Putamen (tissue), 1 donor: Measurements from ENCODE around the gene PKIG.

ENCODE experiments used
- DNase-seq: peaks from one replicate; pipeline ENCODE4 v3.0.0-alpha.2; 2016; ENCODE audit warnings: low spot score

The PKIG gene

DNA sequence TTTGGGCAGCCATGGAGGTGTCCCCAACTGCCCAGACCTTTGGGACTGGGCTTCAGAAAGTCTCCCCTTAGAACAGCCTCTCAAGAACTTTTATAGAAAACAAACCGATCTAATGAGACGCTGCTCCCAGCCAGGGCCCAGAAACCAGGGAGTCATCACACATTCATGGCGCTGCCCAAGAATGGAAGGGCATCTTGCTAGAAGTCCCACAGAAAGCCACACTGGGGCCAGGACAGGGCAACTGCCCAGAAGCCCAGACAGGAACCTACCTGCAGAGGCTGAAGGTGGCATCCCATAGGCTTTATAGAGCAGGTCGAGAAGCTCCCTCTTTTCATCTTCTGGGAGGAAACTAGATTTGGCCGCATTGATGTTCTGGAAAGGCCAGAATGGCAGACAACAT, 37.7 kb downstream of the PKIG start:
- DNase-seq = no peak

DNA sequence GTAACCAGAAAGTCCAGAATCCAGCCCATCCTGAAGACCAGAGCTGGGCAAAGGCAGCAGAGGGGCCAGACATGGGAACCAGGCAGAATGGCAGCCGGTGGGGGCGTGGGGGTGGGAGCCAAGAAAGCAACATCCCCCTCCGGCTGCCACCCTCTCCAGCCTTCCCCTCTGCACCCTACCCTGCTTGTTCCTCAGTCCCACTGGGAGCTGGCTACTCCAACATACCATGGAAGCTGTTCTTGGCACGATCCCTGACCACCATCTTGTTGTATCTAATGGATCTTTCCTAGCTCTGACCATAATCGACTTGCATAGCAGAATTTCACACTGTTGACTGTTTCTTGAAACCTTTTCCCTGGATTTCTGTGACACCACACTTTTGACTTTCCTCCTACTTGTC, 38.9 kb downstream of the PKIG start:
- DNase-seq = no peak

DNA sequence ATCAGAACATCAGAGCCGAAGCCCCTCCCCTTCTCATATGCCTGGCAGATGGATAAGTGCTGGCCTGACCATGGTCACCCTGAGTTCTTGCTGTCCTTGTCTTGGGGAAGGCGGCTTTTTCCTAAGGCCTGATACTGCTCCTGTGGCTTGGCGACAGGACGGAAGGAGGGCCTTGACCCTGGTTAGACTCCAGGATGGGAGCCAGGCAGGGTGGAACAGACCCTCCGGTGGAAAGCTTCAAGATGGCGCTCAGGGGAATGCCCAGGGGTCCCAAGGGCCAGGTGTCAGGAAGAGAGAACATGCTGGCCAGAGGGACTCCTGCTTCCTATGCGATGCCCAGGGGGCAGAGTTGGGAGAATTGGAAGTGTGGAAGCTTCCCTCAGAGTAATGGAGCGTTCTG, 39.6 kb downstream of the PKIG start:
- DNase-seq = no peak

DNA sequence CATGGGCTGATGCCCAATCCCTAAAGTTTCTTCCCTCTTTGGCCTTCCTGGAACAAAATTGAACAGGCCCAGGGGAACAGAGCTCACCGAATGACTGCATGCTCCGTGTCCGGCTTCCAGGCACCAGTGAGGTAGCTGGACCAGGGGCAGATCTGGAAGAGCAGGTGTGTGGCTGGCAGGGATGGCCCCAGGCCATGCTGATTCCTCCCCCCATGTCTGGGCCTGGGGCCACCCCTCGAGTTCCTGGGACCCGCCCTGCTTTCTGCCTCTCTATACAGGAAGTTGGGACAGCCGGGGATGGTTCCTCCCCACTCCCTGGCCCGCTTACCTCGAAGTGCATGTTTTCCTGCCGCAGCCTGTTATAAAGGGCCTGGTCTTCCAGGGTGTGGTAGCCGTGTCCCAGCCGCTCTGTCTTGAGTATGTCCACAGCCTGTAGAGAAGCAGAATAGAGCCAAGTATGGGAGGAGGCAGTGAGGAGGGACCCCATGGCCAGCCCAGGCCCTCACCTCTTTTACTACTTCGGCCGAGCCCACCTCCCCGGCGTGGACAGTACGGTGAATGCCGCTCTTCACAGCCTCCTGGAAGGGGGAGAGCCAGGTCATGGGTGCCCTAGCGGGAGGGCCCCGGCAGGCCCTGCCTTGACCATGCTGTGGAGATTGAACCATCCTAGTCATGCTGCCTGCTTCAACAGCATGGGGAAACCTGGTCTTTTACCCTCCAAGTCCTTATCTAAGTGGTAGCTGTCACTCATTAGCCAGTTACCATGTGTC, 40.3 kb downstream of the PKIG start:
- no peak for DNase-seq

DNA sequence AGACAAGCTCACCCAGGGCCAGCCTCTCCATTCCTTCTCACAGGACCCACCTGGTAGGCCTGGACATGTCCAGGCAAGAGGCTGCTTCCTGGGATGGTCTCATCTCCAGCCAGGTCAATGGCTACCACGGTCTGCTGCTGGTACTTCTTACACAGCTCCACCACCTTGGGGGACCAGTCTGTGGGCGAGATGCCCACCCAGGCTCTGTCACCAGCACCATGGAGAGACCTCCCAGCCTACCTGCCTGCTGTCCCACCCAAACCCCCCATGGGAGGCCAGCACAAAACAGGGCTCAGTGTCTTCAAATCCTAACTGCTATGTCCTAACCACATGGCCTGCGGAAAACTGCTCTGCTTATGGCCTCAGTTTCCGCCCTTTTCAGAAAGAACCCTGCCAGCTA, 41.8 kb downstream of the PKIG start:
- no peak for DNase-seq

DNA sequence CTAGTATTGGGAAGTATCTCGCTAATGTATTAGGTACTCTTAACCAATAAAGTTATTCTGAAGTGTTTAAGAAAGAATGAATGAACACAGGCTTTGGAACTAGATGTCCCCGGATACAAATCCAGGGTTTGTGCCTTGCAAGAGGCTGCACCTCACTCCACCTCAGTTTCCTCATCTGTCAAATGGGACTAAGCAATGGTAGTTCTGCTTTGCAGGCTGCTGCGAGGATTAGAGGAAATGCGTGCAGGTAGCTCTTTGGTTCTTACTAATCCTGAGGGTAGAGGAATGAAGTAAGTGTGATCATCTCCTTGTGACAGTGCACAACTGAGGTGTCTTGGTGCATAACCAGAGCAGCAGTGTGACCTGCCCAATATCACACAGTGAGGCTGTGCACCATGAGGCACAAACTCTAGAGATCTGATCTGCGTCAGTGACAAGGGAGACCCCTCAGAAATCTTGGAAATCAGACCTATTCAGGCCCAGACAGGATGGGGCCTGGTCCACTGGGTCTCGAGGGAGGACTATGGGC, 42.4 kb downstream of the PKIG start:
- DNase-seq = no peak

DNA sequence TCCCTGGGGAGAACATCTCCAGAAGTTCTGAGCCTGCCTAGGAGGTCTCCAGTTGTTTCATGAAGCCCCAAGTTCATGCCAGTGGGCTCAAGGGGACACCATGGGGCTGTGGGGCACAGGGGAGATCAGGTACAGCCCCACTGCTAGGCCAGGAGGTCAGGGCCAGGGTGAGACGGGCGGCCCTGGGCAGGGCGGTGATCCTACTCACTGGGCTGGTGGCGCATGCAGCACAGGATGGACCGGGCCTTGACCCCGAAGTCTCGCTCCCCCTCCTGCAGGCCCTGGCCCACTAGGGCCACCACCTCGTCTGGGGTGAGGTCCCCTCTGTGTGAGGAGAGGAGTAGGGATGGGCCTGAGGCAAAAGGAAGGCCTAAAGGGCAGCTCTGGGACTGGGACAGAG, 43.0 kb downstream of the PKIG start:
- DNase-seq = no peak

DNA sequence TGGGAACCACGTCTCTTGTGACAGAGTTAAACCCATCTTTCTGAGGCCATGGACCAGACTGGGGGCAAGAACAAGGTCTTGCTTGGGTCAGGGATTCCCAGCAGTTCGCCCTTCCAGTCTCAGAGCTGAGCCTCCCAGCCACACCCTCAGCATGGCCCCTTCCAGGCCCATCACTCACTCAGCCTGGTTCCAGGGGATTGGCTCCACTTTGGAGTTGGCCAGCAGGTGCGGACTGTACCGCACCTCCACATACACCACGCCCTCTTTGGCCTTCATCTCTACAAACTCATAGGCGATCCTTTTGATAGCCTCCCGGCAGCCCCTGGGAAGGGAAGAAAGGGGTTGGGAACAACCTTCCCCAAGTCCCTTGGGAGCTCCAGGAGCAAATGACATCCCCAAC, 43.9 kb downstream of the PKIG start:
- DNase-seq = no peak

DNA sequence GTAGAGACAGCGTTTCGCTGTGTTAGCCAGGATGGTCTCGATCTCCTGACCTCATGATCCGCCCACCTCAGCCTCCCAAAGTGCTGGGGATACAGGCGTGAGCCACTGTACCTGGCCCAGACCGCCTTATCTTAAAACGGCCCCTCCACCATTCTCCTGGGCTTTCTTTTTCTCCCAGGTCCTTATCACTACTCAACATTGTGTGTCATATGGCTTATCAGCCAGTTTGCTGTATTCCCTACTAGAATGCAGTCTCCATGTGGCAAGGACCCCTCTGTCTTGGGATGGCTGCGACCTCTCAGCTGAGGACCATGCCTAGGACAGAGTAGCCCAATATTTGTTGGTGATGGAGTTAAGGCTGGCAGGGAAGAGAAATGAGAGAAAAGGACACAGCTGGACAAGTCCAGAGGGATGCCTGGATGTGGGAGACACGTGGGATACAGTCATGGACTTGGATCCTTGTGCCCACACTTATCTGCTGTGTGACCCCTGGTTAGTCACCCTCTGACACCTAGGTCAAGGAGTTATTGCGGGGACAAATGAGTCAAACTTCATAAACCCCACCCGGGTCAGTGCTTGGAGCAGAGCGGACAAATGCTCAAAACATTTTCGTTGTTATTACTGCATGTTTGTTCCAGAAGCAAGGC, 45.1 kb downstream of the PKIG start:
- no peak for DNase-seq

DNA sequence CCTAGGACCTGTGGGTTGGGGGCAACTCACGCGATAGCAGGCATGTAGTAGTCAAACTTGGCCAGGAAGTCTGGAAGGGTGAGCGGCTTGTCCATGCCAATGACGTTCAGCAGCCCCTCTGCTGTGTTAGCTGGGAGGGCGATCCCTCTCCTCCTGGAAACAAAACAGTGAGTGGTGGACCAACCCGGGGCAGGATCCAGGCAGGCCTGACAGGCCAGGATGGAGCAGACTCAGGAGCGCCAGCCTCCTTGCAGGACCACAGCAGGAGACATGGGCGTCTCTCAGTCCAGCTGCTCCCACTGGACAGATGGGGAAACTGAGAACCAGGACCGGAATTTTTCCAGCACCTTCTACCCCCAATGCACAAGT, 46.6 kb downstream of the PKIG start:
- no peak for DNase-seq

DNA sequence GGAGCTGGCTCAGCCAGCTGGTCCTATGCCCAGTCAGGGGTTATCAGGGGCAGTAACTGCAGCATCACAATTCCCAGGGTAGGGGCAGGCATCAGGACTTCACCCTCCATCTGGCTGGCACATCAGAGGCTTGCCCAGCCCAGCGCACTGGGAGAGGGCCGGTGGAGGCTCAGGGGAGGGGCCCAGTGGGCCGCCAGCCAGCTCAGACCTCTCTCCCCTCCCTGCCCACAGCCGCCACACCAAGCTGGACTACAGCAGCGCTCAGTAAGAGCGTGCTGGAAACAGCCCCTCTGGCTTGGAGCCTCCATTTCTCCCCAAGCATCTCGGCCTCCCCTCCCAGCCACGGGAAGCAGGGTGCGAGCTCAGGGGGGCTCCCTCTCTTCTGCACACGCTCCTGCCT, 47.2 kb downstream of the PKIG start:
- DNase-seq = no peak

DNA sequence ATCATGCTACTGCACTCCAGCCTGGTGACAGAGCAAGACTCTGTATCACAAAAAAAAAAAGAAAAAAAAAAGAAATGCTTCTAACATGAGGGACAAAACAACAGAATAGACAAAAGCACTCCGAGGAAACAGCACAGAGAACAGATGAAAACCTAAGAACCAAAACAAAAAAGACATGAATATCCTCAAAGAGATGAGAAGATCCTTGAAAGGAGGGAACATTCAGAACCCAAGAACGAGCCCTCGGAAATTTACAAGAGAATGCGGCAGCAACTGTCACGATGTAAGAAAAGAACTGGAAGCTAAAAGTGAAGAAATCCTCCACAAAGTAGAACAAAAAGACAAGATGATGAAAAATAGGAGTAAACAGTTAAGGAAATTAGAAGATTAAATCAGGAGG, 47.9 kb downstream of the PKIG start:
- DNase-seq = no peak

DNA sequence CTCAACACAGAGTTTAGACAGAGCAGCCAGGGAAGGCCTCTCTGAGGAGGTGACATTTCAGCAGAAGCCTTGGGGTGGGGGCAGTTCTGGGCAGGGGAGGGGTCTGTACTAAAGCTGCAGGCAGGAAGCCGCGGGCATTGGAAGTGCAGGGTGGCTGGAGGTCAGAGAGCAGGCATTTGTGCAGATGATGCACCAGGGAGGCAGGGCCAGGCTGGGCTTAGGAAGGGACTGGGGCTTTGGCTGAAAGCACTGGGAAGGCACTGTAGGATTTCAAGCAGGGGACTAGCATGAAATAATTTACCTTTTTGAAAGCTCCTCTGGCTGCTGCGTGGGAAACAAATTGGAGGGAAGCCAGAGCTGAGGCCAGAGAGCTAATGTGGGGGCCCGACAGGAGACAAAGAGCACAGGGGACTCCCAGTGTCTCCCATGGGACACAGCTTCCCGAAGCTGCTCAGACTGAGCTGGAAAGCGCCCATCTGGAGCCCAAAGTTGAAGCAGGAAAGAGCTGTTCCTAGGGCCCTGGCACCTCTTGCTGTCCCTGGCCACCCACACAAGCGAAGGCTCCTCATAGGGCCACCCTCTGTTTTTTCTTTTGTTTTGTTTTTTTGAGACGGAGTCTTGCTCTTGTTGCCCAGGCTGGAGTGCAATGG, 49.8 kb downstream of the PKIG start:
- DNase-seq = no peak

DNA sequence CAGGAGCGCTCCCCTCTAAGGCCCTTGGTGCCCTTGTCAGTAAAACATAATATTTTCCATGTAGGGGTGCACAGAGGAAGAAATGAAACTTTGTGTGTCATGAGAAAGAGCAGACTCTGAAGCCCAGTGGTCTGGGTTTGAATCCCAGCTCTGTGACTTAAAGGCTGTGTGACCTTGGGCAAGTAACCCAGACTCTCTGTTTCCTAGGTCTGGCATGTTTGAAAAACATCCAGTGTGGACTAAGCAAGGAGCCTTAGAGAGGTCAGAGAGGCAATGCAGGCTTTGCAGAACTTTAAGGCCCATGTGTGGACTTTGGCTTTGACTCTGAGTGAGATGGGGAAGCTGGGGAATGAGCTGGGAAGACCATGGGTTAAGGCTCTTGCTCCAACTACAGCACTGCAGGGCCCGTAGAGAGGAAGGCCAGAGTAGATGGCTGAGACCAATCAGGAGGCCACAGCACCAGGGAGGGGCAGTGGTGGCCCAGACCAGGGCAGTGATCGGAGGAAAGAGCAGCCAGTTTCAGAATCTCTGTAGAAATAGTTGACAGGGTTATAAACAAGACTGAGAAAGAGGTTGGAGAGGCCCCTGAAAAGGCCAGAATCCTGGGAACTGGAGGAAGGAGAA, 50.9 kb downstream of the PKIG start:
- no peak for DNase-seq

- DNase-seq = no peak
These were observed 51.7 kb downstream of the PKIG start for GRCh38 chr20:44633872-44634600.

GRCh38 chr20:44635877-44636276, 53.5 kb downstream of the PKIG start:
- DNase-seq = no peak

GRCh38 chr20:44637042-44637441, 54.7 kb downstream of the PKIG start:
- no peak for DNase-seq

- no peak for DNase-seq
These were observed 55.4 kb downstream of the PKIG start for GRCh38 chr20:44637522-44638372.

DNA sequence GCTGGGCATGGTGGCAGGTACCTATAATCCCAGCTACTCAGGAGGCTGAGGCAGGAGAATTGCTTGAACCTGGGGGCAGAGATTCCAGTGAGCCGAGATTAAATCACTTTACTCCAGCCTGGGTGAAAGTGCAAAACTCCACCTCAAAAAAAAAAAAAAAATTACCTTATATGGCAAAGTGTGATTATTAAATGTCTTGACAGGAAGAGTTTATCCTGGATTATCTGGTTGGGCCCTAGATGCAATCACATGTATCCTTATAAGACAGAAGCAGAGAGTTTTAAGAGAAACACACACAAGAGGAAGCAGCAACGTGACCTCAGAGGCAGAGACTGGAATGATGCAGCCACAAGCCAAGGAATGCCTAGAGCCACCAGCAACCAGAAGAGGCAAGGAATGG, 58.1 kb downstream of the PKIG start:
- DNase-seq = no peak

DNA sequence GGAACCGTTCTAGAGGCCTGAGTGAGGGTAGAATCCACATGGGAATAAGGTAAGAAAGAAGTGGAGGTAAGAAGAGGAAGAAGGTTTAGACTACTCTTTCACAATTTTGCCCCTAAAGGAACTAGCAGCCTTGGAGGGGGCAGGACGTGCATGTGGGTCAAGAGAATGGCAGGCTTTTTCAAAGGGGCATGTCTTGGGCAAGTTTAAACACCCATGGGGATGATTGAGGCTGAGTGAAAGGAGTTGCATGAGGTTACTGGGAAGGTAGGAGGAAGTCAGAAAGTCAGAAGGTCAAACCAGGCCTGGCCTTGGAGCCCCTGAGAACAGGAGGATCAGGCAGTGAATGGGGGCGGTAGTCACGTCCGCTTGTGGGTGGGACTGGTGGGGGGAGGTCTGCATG, 58.9 kb downstream of the PKIG start:
- no peak for DNase-seq
